Measurements from ENCODE around the gene BRAT1.

The BRAT1 gene

GRCh38 chr7:2559283-2559950 lies 4.1 kb upstream of the BRAT1 start:
- DNase-seq, result peak; percentile 8 to 47

GRCh38 chr7:2558629-2559282 lies 3.4 kb upstream of the BRAT1 start, which contains the start of gene IQCE:
TSS of gene IQCE (plus strand) at chr7:2558979. CDS start at chr7:2559182, 203 bp downstream.
- peak; percentile 95 to 98 for DNase-seq

GRCh38 chr7:2554661-2555111 lies 638 bp downstream of the BRAT1 start:
- no peak for DNase-seq

- DNase-seq, result peak; percentile 16 to 59
These were observed 1.3 kb downstream of the BRAT1 start for GRCh38 chr7:2553831-2554581.

GRCh38 chr7:2553108-2553507 lies 2.2 kb downstream of the BRAT1 start:
- no peak for DNase-seq

- DNase-seq, result no peak
These were observed 3.9 kb downstream of the BRAT1 start for GRCh38 chr7:2551418-2551817.

- DNase-seq, result no peak
These were observed 8.3 kb downstream of the BRAT1 start for GRCh38 chr7:2546776-2547586.

- DNase-seq, result no peak
These were observed 9.4 kb downstream of the BRAT1 start for GRCh38 chr7:2545746-2546425.

GRCh38 chr7:2544541-2545188 lies 10.7 kb downstream of the BRAT1 start:
- no peak for DNase-seq

GRCh38 chr7:2542916-2543871 lies 12.1 kb downstream of the BRAT1 start:
- DNase-seq, result no peak

GRCh38 chr7:2542011-2542915 lies 13.1 kb downstream of the BRAT1 start:
- no peak for DNase-seq

- DNase-seq, result no peak
These were observed 13.9 kb downstream of the BRAT1 start for GRCh38 chr7:2541291-2542010.

GRCh38 chr7:2540641-2541051 lies 14.7 kb downstream of the BRAT1 start:
- no peak for DNase-seq

GRCh38 chr7:2540133-2540532 lies 15.2 kb downstream of the BRAT1 start:
- no peak for DNase-seq

GRCh38 chr7:2539031-2539911 lies 16.1 kb downstream of the BRAT1 start:
- no peak for DNase-seq

GRCh38 chr7:2537981-2538851 lies 17.1 kb downstream of the BRAT1 start:
- DNase-seq, result no peak

Data from SHP77 (cell line).